NCI-H748 (cell line): ENCODE measurements around the gene LRRFIP1.

Source experiments
- DNase-seq: peaks from one replicate; lab custom pipeline; 2025; ENCODE audit not compliant: unreplicated experiment; lab: John Stamatoyannopoulos, UW

The LRRFIP1 gene

GRCh38 chr2:237823544-237823943 lies 196.2 kb downstream of the LRRFIP1 start:
- no peak for DNase-seq

GRCh38 chr2:237824085-237824484 lies 196.7 kb downstream of the LRRFIP1 start:
- no peak for DNase-seq

- DNase-seq, result no peak
Observed at GRCh38 chr2:237827421-237827987, 200.1 kb downstream of the LRRFIP1 start.
